Measurements from ENCODE around the gene CNPY1.

- TF ChIP-seq, protein P1, sequence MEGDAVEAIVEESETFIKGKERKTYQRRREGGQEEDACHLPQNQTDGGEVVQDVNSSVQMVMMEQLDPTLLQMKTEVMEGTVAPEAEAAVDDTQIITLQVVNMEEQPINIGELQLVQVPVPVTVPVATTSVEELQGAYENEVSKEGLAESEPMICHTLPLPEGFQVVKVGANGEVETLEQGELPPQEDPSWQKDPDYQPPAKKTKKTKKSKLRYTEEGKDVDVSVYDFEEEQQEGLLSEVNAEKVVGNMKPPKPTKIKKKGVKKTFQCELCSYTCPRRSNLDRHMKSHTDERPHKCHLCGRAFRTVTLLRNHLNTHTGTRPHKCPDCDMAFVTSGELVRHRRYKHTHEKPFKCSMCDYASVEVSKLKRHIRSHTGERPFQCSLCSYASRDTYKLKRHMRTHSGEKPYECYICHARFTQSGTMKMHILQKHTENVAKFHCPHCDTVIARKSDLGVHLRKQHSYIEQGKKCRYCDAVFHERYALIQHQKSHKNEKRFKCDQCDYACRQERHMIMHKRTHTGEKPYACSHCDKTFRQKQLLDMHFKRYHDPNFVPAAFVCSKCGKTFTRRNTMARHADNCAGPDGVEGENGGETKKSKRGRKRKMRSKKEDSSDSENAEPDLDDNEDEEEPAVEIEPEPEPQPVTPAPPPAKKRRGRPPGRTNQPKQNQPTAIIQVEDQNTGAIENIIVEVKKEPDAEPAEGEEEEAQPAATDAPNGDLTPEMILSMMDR (conservative IDR thresholded peaks at IDR 0.05), result no peak
- TF ChIP-seq ZFX (IDR thresholded peaks at IDR 0.05), result no peak
Observed at GRCh38 chr7:155543926-155544325, 2.4 kb downstream of the CNPY1 start.

Measured in C4-2B (cell line).